ENCODE measurements around the gene TMSB10.

DNA sequence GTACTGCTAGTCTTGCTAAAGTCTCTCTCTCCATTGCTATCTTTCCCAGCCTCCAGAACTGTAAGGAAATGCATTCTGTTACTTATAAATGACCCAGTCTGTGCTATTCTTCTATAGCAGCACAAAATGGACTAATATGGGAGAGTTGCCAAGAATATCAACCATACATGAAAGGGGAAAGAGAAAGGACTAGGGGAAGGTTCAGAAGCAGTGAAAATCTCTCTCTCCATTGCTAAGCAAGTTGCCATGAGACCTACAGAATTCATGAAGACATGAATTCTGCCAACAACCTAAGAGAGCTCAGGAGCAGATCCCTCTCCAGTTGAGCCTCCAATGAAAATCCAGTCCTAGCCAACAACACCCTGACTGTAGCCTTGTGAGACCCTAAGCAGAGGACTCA is 21.0 kb upstream of the TMSB10 start:
- TF ChIP-seq, protein P1, sequence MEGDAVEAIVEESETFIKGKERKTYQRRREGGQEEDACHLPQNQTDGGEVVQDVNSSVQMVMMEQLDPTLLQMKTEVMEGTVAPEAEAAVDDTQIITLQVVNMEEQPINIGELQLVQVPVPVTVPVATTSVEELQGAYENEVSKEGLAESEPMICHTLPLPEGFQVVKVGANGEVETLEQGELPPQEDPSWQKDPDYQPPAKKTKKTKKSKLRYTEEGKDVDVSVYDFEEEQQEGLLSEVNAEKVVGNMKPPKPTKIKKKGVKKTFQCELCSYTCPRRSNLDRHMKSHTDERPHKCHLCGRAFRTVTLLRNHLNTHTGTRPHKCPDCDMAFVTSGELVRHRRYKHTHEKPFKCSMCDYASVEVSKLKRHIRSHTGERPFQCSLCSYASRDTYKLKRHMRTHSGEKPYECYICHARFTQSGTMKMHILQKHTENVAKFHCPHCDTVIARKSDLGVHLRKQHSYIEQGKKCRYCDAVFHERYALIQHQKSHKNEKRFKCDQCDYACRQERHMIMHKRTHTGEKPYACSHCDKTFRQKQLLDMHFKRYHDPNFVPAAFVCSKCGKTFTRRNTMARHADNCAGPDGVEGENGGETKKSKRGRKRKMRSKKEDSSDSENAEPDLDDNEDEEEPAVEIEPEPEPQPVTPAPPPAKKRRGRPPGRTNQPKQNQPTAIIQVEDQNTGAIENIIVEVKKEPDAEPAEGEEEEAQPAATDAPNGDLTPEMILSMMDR (conservative IDR thresholded peaks at IDR 0.05 in 1 of 2, IDR thresholded peaks at IDR 0.05 in 1 of 2; ENCODE audit: low read depth in 1 of 2, low read length in 2 of 2): no peak
- TF ChIP-seq EZH2 (IDR thresholded peaks at IDR 0.05; ENCODE audit: low read length, missing control alignments): no peak
